GM06990 (cell line): Measurements from ENCODE around the gene SLC25A19.

Experiments
- DNase-seq: peaks from one replicate; pipeline ENCODE4 v3.0.0-alpha.2; 2011; ENCODE audit not compliant: insufficient read length; ENCODE audit errors: extremely low read depth
- H3K27me3 ChIP-seq: replicated peaks from 2 replicates; pipeline ENCODE4 v1.6.0; 2011; ENCODE audit warnings: low read length; ENCODE audit not compliant: control insufficient read depth, insufficient read depth
- H3K36me3 ChIP-seq: 2 replicates; pipeline ENCODE4 v1.5.1; 2011; ENCODE audit warnings: low read length; ENCODE audit not compliant: control insufficient read depth, insufficient read depth
- H3K4me3 ChIP-seq: replicated peaks from 2 replicates; pipeline ENCODE4 v1.5.1; 2011; ENCODE audit warnings: low read depth, mild to moderate bottlenecking, control low read depth, low read length
- TF ChIP-seq, protein P1 (sequence below): IDR thresholded peaks from 2 replicates; pipeline ENCODE4 v1.5.1; 2011; ENCODE audit warnings: low read length, control low read depth, mild to moderate bottlenecking, inconsistent platforms; ENCODE audit not compliant: insufficient read depth, poor library complexity, severe bottlenecking

The SLC25A19 gene

DNA sequence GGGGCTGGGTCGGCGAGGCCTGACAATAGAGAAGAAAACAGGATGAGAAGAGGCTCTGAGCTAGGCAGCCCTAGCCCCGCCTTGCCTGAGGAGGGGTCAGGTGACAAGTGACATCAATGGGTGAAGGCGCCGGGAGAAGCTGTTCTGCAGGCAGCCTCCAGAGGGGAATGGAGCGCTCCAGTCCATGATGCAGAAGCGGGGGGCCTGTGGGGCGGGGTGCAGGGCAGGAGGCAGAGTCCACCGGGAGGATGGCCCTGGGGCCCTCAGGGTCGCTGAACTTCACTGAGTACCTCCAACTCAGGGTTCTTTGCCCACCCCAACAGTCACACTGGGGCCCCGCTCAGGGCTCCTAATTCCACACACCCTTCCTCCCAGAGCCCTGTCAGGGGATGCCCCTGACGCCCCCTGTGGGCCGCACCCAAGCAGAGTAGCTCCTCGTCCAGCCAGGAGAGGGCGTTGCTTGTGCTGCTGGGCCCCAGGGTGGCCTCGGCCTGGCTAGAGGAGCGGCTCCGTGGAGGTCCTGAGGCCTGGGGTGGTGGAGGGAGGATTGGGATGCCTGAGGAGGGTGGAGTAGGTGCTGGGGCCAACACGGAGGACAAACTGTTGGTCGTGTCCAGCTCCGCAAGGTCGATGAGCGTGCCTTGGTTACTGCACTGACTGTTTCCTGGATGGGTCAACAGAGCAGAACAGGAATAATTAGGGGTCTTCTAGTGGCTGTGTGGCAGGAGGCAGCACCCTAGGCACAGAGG is 48.7 kb downstream of the SLC25A19 start:
- DNase-seq: no peak
- H3K27me3 ChIP-seq: no peaks in the 10 kb centered on the region
- TF ChIP-seq, protein P1, sequence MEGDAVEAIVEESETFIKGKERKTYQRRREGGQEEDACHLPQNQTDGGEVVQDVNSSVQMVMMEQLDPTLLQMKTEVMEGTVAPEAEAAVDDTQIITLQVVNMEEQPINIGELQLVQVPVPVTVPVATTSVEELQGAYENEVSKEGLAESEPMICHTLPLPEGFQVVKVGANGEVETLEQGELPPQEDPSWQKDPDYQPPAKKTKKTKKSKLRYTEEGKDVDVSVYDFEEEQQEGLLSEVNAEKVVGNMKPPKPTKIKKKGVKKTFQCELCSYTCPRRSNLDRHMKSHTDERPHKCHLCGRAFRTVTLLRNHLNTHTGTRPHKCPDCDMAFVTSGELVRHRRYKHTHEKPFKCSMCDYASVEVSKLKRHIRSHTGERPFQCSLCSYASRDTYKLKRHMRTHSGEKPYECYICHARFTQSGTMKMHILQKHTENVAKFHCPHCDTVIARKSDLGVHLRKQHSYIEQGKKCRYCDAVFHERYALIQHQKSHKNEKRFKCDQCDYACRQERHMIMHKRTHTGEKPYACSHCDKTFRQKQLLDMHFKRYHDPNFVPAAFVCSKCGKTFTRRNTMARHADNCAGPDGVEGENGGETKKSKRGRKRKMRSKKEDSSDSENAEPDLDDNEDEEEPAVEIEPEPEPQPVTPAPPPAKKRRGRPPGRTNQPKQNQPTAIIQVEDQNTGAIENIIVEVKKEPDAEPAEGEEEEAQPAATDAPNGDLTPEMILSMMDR: peak; percentile 84

DNA sequence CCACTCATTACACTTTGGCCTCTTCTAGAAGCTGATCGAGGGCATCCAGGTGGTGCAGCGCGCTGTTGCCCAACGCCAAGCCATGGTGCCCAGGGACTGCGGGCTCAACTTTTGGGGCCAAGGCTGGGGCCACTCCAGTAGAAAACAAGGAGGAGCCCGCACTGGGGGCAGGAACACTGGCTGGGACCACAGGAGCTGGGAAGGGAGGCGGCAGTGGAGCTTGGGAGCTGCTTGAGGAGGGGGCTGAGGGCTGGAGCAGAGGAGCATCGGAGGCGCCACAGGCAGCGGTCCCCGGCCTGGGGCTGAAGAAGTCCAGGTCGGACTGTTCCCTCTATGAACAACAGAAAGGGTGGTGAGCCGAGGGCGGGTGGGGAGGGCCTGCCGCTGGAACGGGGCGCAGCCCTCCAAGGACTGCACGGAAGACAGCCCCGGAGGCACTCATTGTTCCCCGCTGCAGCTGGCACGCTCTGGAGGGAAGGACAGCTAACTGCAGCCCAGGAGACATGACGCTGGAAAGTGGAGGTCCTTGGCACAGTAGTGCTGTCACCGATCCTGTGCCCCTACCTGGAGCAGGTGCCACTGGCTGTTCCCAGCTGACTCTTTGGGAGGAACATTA is 49.3 kb downstream of the SLC25A19 start:
- peaks cover 61% of the 10 kb centered on the region for H3K36me3 ChIP-seq
- no peak overlapping the region for H3K4me3 ChIP-seq
- DNase-seq: no peak
- TF ChIP-seq, protein P1: no peak
- H3K27me3 ChIP-seq: no peaks in the 10 kb centered on the region

More for the DNA sequence above, 48.7 kb downstream of the SLC25A19 start:
- no peak overlapping the region for H3K4me3 ChIP-seq
- H3K36me3 ChIP-seq: peaks cover 57% of the 10 kb centered on the region

DNA sequence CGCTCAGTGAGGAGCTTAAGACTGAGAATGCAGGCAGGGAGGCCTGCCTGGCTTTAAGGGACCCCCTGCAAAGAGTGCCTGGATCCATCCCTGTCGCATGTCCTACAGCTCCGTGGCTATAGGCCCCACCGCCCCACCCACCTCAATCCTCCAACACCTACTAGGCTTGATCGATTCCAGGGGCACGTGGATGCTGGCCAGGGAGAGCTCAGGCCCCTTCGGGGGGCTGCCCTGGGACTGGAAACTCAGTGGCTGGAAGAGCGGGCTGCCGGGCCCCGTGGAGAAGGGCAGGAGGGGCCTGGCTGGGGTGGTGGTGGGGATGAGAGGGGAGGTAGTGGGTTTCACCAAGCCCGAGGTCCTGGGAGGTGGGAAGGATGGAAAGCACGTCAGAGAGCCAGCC is 50.0 kb downstream of the SLC25A19 start:
- no peak overlapping the region for H3K4me3 ChIP-seq
- no peak for DNase-seq
- no peaks in the 10 kb centered on the region for H3K27me3 ChIP-seq
- peaks cover 65% of the 10 kb centered on the region for H3K36me3 ChIP-seq
- TF ChIP-seq, protein P1: no peak

DNA sequence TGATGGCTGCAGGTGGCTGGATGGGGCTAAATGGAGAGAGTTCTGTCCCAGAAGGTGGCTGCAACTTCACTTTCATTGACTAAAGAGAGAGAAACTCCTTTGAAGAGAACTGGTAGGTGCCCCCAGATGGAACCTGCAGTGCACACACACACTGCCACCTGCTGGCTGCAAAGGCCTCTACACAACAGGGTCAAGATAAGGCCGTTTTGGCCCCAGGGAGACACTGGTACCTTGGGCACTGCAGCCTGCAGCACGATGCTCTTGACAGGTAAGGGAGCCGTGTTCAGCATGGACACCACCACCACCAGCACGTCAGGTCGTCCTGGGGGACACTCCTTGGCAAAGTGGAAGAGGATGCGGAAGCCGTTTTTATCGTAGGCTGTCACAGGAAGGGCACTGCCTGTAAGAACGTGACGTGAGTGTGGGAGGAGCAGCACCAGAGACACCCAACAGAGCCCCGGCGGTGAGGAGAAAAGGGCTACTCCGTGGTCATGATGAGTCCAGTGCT is 50.5 kb downstream of the SLC25A19 start:
- no peak overlapping the region for H3K4me3 ChIP-seq
- peaks cover 62% of the 10 kb centered on the region for H3K36me3 ChIP-seq
- peak; percentile 49 for DNase-seq
- TF ChIP-seq, protein P1: peak; percentile 91
- no peaks in the 10 kb centered on the region for H3K27me3 ChIP-seq

DNA sequence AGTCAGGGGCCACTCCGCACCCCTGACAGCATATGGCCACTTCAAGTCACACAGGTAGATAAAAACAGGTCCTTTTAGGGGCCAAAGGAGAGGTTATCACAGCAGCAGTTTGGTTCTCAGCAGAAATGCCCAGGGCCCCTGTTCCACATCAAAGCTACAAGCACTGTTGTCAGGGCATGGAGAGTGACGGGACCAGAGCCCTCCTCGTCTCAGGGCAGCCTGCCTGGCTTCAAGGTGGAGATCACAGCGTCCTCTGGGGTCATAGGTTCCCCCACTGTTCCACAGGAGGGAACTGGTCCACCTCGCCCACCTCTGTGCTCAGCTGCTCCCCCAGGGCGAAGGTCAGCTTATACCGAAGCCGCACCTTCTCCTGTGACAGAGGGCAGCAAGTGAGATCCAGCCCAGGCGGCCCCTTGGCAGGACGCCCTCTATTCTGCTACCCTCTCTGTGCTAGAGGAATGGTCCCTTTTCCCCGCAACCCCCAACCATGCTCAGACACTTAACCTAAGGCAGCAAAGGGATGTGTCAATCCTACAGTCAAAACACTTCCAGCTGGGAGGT is 51.1 kb downstream of the SLC25A19 start:
- Histone ChIP-seq H3K27me3 (no peaks in the 10 kb centered on the region), H3K4me3 (no peak overlapping the region), H3K36me3 (peaks cover 59% of the 10 kb centered on the region)
- TF ChIP-seq, protein P1: no peak
- DNase-seq: no peak
